HG03565 (cell line): Measurements from ENCODE around the gene MTMR12.

Experiments
- ATAC-seq: cut with Tn5 transposase; IDR thresholded peaks from one replicate; pipeline ENCODE4 v1.9.1; 2021; ENCODE audit warnings: mild to moderate bottlenecking, moderate library complexity; ENCODE audit not compliant: unreplicated experiment

The MTMR12 gene

DNA sequence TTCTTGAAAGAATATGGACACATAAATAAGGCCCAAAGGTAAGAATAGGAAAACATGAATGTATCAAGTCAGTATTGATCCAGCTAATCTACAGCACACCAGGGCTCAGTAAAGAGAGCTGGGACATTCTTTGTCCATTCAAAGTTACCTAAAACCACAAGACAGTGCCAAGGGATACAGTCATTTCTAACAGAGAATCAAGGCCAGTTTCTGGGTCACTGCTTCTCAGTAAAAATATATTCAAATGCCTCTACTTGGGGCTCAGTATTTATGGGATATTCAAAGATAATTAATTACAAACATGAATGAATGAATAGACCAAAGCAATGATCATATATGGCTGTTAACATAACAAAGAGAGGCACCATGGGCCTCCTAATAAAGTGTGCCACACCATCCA lies 34.9 kb downstream of the MTMR12 start:
- ATAC-seq: no peak

DNA sequence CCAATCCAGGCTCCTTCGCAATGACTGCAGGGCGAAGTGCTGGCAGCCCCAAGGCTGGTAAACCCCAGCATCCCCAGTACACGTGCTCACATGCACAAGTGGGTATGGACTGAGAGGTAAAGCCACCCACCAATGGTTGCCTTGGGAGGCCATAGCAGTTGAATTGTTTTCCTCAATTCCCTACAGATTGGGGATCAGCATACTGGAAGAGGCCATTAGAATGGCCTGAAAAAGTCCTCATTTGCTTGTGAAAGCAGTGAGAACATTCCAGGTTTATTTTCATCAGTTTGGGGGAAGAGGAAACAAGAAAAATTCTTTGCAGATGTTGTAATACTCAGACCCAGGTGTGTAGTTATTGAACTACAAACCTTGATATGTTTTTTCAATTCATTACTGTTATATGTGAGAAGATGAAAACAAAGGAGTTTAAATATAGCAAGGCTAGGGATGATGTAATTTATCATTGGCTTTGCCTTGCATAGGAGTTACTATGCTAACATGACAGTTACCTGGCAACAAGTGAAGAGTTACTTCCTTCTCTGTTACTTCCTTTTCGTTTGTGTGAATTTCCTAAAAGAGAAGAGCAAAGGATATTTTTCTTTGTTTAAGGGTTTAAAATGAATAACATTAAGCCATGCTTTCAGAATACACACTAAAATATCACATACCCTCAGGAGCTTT lies 36.4 kb downstream of the MTMR12 start:
- peak; percentile 37 for ATAC-seq

DNA sequence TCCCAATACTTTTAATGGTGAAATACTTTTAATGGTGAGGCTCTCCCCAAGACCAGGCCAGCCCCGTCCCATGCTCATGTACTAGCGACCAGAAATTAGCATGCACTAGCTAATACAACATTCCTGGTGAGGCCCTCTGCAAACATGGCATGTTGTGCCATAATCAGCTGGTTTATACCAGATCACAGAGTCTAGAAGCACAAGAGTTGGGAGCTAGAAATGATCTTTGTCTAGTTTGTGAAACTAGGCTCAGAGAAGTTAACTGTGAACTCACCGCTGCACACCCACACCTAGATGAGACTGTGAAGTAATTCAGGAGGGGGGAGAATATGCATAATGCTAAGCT lies 37.4 kb downstream of the MTMR12 start:
- no peak for ATAC-seq

DNA sequence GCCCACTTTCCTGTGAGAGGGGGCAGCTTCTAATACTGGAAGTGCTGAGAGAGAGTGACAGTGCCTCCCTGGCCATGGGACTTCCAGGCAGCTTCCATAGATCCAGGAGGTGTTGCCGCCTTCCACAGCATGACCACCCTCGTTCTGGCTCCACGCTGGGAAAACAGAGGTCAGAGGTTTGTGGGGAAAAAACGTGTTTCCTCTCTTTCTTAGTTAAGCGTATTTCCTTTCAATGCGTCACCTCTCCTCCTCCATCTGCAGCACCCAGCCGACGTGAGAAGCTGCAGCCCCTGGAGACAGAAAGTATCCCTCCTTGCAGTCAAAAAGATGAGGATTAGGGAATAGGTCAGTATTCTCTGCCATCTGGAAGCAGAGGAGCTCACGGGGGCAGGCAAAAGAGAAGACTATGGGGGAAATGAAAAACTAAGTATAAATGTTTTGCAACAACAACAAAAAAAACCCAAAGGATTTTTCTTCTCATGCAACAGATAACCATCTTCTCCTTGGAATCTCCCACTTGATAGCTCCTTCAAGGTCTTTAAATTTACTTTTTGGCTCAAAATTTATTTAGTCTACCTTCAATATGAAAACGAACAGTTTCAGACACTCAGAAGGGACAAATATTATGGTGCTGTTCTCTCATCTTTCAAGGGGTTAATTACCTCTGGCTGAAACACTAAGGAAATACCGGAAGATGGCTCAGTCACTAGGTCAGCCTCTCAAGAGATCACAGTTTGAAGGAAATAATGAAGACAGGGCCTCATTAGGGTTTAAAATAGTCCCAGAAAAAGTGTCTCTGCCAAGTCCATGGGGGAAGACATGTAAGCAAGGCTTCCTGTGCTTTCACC lies 38.0 kb downstream of the MTMR12 start:
- no peak for ATAC-seq

DNA sequence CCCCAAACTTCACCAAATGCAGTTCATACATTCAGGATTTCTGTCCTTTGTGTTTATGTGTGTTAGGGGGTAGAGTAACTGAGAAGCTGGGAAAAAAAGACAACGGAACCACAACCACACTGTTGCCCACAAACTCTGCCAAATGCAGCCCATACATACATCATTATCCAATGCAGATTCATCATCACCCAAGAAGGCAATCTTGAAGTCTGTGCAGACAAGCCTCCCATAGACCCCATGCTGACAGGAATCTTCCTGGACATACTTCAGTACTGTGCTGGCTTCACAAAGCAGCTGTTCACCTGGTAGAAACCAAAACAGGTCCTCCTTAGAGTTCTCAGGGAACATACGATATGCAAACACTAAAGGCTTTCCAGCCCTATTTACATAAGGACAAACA lies 38.9 kb downstream of the MTMR12 start:
- no peak for ATAC-seq

DNA sequence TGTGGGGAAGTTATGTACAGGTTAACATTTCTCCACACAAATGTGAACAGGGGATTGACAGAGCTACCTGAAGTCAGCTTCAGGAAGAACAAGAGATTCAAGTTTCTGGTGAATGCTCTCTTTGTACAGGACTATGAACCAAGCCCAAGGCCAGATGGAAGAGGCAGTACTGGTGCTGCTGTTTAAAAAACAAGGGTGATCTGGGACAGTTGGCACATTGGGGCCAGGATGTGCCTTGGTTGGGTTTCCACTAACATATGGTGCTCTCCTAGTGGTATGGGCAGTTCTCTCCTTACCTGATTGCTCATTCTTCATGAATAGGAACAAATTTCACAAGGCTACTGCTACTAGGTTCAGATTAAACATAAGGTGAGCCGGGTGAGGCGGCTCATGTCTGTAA lies 40.0 kb downstream of the MTMR12 start:
- ATAC-seq: no peak

DNA sequence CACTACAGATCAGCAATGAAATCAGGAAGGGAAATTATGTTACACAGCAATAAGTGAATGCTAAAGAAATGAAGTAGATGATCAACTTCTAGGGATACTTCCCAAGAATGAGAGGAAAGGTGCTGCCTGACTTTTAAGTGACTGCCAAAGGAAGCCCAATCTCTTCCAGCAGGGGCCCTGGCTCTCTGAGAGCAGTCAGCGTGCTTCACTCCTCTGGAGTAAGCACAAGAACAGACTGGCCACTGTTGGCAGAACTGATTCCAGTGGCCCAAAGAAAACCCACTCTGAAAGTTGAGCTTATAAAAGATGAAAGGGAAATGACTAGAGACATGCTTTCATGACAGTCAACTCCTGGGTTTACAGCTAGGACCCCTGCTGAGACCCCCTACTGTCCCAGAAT lies 41.8 kb downstream of the MTMR12 start:
- no peak for ATAC-seq

DNA sequence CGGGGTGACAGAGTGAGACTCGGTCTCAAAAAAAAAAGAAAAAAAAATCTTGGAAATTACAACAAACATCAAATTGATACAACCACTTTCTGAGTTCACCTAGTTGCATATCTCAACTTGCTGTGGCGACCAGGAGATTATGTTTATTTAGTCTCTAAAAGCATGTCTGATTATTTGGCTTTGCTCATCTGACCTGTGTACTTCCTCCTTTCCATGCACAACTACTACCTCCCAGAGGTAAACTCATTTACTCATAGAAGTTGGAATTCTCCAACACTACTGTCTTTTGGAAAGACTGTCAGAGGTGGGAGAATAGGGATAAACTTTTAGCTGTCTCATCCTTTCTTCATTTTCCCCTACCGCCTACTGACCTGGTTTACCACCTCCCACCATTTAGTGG lies 42.6 kb downstream of the MTMR12 start:
- ATAC-seq: no peak

DNA sequence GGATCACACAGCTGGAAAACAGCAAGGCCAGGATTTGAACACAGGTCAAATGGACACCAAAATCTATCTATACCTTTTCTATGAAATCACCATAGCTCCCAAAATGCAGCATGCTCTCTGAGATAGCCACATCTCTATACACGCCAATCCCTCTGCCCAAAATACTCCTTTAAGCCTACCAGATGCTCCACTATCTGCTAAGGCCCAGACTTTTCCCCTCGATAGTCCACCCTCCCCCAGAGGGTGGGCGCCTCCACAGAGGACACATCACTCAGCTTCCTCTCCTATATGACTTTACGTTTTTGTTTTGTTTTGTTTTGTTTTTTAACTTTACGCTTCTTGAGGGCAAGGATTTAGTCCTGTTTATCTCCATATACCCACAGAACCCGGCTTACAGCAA lies 46.8 kb downstream of the MTMR12 start:
- no peak for ATAC-seq

DNA sequence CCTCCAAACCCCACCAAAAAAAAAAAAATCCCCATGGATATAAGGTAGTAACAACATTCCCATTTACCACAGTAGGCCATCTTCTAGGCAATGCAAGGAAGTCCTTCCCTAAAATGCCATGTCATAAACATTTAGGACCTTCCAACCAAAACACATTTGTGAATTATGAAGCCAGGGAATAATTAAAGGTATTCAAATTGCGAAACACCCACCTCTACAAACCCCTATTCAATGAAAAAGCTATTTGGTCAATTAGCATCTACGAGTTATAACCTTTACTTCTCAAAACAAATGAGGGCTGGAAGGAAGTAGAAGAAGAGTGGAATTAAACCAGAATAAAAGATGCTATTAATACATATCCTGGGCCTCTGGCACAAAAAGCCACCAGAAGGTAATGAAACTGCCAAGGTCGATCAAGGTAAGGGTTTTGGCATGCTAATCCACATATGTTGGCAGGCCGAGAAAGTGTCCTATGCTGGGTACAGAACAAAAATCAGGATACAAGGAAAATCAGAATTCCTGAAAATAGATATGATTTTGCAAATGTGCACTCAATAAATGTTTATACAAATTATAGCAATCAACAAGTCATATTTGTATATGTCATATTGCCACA lies 47.7 kb downstream of the MTMR12 start:
- ATAC-seq: no peak

DNA sequence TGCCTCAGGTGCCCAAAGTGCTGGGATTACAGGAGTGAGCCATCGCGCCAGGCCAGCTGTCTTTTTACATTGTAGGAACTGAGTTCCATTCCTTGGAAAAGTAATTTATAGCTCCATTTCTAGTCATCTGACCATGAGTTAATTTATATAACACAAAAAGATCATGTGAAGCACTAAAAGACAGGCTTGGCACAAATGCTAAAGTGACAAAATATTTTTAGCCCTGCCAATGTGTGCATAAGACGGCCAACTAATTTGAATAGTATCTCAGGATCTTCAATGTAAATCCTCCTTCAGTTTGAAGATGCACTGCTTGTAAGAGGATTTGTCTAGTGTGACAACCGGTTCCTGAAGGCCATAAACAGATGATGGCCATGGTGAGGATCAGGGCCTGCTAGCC lies 49.1 kb downstream of the MTMR12 start:
- ATAC-seq: no peak

DNA sequence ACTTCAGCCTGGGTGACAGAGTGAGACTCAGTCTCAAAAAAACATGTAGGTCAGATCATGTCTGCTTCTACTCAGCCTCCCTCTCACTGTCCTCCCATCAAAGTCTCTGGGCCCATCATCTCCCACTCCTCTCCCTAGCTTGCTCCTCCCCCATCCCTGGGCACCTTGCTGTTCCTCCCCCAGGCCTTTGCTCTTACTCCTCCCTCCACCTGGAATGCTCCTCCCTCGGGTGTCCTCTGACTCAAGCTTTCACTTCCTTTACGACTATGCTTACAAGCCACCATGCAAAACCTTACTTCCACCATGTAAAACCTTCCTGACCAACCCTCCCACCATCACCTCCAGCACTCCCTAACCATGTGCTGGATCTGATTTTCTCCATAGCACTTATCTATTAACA lies 51.5 kb downstream of the MTMR12 start:
- ATAC-seq: peak; percentile 78

DNA sequence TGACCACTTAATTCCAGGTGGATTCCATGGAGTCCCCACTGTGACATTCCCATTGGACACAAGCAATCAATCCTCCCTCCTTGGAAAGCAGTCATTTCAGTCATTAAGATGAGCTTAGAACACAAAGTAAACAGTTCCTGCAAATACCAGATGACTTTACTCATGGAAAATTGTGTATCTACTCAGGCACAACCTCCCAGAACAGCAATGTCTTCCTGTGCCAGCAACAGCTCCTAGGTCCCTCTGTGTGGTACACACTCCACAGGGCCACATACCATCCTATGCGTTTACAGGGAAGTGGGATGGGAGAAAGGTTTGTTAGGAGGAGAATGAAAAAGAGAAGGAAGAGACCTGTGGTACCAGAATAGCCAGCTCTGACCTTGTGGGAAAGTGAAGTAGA lies 53.7 kb downstream of the MTMR12 start:
- no peak for ATAC-seq

DNA sequence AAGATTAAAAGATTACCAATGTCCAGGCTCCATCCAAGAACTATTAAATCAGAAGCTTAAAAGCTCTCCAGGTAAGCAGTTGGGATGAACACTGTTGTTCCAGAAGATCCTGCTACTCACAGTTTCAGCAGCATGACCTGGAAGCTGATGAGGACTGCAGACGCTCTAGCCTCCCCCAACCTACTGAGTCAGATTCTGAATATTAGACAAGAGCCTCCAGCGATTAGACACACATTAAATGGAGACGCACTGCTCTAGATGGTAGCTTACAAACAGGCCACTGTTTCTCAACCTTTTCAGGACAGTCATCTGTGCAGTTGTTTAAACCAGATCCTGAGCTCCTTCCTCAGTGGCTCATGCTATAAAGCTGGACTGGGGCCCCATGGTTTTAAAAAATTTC lies 54.3 kb downstream of the MTMR12 start:
- ATAC-seq: no peak

DNA sequence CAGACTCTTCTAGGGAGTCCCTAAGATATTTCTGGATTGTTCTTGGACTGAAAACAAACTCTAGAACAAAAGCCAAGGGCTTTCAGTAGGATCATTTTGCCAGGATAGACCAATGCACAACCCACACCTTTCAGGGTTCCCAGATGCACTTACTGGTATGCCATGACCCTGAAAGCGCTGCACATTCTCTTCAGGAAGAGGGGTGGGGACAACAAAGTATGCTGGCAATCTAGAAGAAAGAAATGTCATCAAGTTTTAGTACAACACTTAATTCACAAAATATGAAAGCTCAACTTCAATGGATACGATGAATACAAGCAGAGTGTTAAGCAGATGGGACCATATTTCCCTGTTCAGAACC lies 57.2 kb downstream of the MTMR12 start:
- no peak for ATAC-seq

DNA sequence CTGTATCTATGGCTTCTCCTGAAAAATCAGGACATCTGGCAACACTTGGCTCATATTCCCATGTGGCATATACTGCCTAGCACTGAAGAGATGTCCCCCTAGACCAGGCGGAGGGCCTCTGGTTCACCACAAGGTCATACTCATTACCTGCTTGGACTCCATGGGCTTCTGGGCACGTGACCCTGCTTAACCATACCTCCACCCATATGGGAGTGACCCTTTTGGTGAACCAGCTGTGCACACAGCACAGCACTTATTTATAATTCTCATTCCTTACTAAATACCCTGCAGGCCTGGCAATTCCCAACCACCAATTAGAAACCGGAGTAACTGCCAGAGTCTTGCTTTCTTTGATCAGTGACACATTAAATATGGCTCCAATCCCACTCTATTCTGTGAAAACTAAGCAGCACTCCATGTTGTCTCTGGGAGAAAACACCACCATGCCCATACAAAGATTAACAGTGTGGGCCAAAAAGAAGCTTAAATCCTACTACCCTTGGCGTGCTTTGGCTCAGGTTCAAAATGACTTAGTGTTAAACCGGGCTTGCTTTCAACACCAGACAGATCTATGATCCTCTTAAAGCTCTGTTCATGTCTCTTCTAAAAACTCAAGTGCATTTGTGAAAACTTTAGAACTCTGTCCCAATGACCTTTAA lies 57.7 kb downstream of the MTMR12 start:
- ATAC-seq: no peak

DNA sequence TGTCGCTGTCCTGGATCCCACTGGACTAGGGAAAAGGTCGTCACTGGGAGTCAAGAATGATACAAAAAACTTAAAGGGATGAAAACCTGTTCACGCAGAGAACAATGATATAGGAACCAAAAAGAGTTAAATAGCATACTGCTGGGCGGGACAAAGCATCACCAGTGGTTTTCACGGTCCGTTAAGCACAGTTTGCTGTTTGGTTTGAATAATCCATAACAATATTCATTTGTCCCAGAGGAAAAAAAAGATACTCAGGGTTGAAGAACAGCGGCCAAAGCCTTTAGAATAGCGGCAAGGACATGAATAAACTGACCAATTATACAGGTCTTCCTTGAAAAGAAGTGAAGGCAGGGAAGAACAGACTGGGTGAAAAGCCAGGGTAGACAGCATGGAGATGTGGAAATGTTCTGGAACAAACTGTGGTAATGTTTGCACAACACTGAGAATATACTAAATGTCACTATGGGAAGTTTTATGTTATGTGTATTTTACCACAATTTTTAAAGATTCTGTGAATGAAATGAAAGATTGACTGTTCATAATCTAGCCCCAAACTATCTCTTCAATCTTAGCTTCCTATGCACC lies 60.8 kb downstream of the MTMR12 start:
- ATAC-seq: no peak

DNA sequence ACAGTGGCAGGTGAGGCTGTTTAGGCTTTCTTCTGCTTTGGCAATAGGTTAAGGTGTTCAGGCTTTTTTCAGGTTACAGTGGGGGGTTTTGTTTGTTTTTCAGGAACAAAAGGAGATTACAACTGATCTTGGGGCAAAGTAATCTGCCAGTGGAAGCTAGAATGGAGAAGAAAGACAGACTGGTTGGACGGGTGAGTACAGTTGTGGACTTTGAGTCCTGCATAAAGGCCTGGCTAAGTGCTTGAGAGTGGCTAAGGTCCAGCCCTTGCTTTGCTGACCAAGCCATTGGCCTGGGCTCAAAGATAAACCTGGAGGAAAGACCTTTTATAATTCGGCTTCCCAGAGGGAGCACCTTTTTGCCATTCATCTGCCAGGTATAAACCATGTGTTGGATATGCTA lies 63.1 kb downstream of the MTMR12 start:
- ATAC-seq: no peak

DNA sequence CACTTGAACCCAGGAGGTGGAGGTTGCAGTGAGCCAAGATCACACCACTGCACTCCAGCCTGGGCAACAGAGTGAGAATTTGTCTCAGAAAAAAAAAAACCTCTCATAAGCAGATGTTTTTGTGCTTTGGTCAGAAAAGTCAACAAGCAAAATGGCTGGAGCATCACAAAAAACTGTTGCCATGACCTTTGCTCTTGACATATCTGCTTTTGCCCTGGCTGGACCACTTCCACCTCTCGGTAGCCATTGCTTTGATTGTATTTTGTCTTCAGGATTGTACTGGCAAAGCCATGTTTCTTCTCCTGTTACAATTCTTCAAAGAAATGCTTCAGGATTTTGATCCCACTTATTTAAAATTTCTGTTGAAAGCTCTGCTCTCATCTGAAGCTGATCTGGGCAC lies 67.0 kb downstream of the MTMR12 start:
- ATAC-seq: no peak

DNA sequence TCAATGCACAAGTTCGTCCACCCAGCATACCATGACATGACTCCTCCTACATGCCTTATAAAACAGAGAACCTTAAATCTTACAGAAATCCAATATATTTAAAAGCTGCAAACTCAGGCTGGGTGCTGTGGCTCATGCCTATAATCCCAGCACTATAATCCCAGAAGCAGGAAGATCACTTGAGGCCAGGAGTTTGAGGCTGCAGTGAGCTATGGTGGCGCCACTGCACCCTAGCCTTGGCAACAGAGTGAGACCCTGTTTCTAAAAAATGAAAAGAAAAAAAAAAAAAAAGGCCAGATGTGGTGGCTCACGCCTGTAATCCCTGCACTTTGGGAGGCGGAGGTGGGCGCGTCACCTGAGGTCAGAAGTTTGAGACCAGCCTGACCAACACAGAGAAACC lies 68.7 kb downstream of the MTMR12 start:
- no peak for ATAC-seq

DNA sequence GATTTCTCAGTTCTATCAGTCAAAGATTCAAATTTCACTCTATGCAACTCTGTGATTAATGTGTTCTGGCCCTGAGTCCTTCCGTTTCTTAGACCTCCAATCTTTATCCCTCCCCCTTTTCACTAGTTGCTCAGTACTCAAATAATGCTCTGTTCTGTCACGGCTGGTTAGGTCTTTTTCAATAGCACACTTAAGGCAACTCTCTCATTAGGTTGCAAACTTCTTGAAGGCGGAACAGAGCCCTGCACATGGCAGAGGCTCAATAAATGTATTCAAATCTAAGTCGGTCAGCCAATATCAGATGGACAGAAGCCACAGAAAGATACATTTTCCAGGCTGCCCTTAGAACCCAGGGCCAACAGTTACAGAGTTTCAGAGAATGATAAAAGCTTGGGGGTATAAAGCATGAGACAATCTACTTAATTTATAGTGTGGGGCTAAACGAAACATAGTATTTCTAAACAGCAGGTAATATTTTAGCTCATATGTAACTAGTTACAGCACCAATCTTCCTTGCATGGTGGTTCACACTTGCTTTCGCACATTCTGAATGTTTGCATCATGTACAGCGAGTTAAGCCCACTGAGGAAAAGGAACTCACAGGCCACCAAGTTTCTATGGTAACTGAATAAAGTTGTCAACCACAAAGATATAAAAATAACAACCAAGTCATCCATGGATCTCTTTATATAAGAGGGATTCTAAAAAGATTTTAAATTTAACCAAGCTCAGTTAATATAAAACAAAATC lies 71.5 kb downstream of the MTMR12 start:
- ATAC-seq: no peak
